ENCODE measurements around the gene PREPL. TPM values are rescaled to one million over a fixed set of nuclear protein-coding genes. Genes with fewer than 3 reads are reported as not detected.

Gene PREPL
- total and polyA plus RNA-seq, 2 donors (not counting 3 experiments of a cell fraction or from before 2014, with no cell fraction given) = 10.1 to 25.7 TPM

- no peaks in the 10 kb centered on the region for H3K4me1 ChIP-seq (ENCODE audit: control insufficient read depth, extremely low read depth, insufficient read depth, low read length)
- CTCF ChIA-PET = no interaction called here
- TF ChIP-seq POLR2AphosphoS5 (IDR thresholded peaks at IDR 0.05; ENCODE audit: insufficient read depth, low read depth, low read length) (no peak), MYC (IDR thresholded peaks at IDR 0.05; ENCODE audit: low read depth, low read length) (no peak), CTCF (IDR thresholded peaks at IDR 0.05; ENCODE audit: extremely low read depth in 1 of 2, insufficient read depth in 1 of 2, low read depth in 1 of 2, low read length in 2 of 2) (no peak), GATA2 (IDR thresholded peaks at IDR 0.05; ENCODE audit: insufficient read depth, insufficient read length, low read depth, low read length) (no peak), JUN (IDR thresholded peaks at IDR 0.05; ENCODE audit: borderline replicate concordance, insufficient read depth, insufficient read length, low read depth) (no peak), MAX (IDR thresholded peaks at IDR 0.05; ENCODE audit: insufficient read depth, insufficient read length) (no peak), EZH2 (IDR thresholded peaks at IDR 0.05; ENCODE audit: borderline replicate concordance, low read depth, low read length, severe bottlenecking) (no peak), FOS (IDR thresholded peaks at IDR 0.05; ENCODE audit: borderline replicate concordance, insufficient read depth, low read length) (no peak), POLR2A (IDR thresholded peaks at IDR 0.05; ENCODE audit: low read depth, low read length) (no peak)
- FAIRE-seq (no peak), DNase-seq (ENCODE audit: low read depth, low spot score) (no peak)
- intact Hi-C loops (cut with micrococcal nuclease) (no loop called here), dilution Hi-C loops (cut with MboI; ENCODE audit: extremely low pct_ligation_motif_present, low sequenced_read_pairs) (no loop called here)
- H3K9me3 ChIP-seq (replicated peaks; ENCODE audit: control insufficient read depth, insufficient read depth, low read length) = no peaks in the 10 kb centered on the region
- no peak overlapping the region for H3K4me2 ChIP-seq (ENCODE audit: insufficient read depth, low read length)
- no peaks in the 10 kb centered on the region for H4K20me1 ChIP-seq (replicated peaks; ENCODE audit: control insufficient read depth, extremely low read depth, insufficient read depth, low read length)
- no peaks in the 10 kb centered on the region for H3K9me1 ChIP-seq (replicated peaks; ENCODE audit: control insufficient read depth, extremely low read depth, insufficient read depth, low read length)
- no peaks in the 10 kb centered on the region for H3K79me2 ChIP-seq (ENCODE audit: control insufficient read depth, insufficient read depth, low read length)
- peaks cover 0 to 2% of the 10 kb centered on the region in 2 experiments for H3K27me3 ChIP-seq (ENCODE audit: control insufficient read depth in 2 of 2, insufficient read depth in 2 of 2, low read length in 2 of 2)
- BruUV-seq (replicated peaks) = no TSS peak
- H3K36me3 ChIP-seq (ENCODE audit: control insufficient read depth in 2 of 2, extremely low read depth in 1 of 2, insufficient read depth in 2 of 2, low read length in 2 of 2) = no peaks in the 10 kb centered on the region
- no peak overlapping the region for H2AFZ ChIP-seq (ENCODE audit: low read depth, low read length)
- H3K4me3 ChIP-seq (replicated peaks in 1 of 3; ENCODE audit: insufficient read depth in 1 of 3, low read depth in 1 of 3, low read length in 3 of 3) = no peak overlapping the region
- no peak overlapping the region for H3K27ac ChIP-seq (ENCODE audit: insufficient read depth, low read depth, low read length)
- no peak overlapping the region for H3K9ac ChIP-seq (replicated peaks; ENCODE audit: extremely low read depth, insufficient read depth, low read length)
- POLR2A ChIA-PET = no interaction called here
Observed at GRCh38 chr2:44283116-44283666, 78.1 kb downstream of the PREPL start.

Data from endothelial cell of umbilical vein (primary cell).